Transverse colon (tissue), 4 donors: ENCODE results near the gene SERPINB6. TPM values are rescaled to one million over a fixed set of nuclear protein-coding genes. Genes with fewer than 3 reads are reported as not detected.
"Not testable (repeated sequence)": the region's sequence is repeated elsewhere in the genome, so short reads cannot be mapped to it uniquely, and the experiment has no call there.

Experiments
- DNase-seq: peaks from one replicate; pipeline ENCODE4 v3.0.0-alpha.2; 2019
- H3K27ac ChIP-seq, 4 donors: fragments of 200-600 bp; sonication (generic); 2 replicates each; pipeline ENCODE4 v1.5.1; 2016 to 2018; ENCODE audit warnings: inconsistent platforms in 4 of 4
- H3K27me3 ChIP-seq: fragments of 200-600 bp; sonication (generic); 2 replicates; pipeline ENCODE4 v1.5.1; 2017; ENCODE audit warnings: inconsistent platforms
- H3K36me3 ChIP-seq, 4 donors: fragments of 200-600 bp; sonication (generic); 2 replicates each; pipeline ENCODE4 v1.5.1; 2017 to 2019; ENCODE audit warnings: inconsistent platforms in 4 of 4
- H3K4me1 ChIP-seq, 4 donors: fragments of 200-600 bp; sonication (generic); 2 replicates each; pipeline ENCODE4 v1.5.1; 2017 to 2020; ENCODE audit warnings: inconsistent platforms in 4 of 4
- H3K4me3 ChIP-seq, 4 donors: fragments of 200-600 bp; sonication (generic); 1 replicate in 1 of 4; 2 replicates in 3 of 4; pipeline versions ENCODE4 v1.5.1 to v1.6.1; 2017 to 2019; ENCODE audit warnings: inconsistent platforms in 4 of 4
- H3K9me3 ChIP-seq, 2 donors: fragments of 200-600 bp; sonication (generic); 2 replicates each; pipeline ENCODE4 v1.5.1; 2017 to 2019; ENCODE audit warnings: inconsistent platforms in 2 of 2
- CTCF ChIP-seq, 5 experiments: fragments of 200-600 bp in 3 of 5; fragments of 450-650 bp in 2 of 5; sonication (generic) in 3 of 5; IDR thresholded peaks; 1 replicate in 2 of 5; 2 replicates in 3 of 5; pipeline ENCODE4 v1.5.1; 2016 to 2017; ENCODE audit warnings: antibody characterized with exemption in 5 of 5, inconsistent platforms in 3 of 5, mild to moderate bottlenecking in 2 of 5, moderate library complexity in 1 of 5
- EP300 ChIP-seq: sonication (generic); formaldehyde crosslinking; IDR thresholded peaks from one replicate; pipeline ENCODE4 v1.6.1; 2017; ENCODE audit warnings: antibody characterized with exemption, low read depth
- POLR2A ChIP-seq: fragments of 450-650 bp; IDR thresholded peaks from one replicate; pipeline ENCODE4 v1.6.1; 2016; ENCODE audit warnings: antibody characterized with exemption, mild to moderate bottlenecking, moderate library complexity
- POLR2AphosphoS5 ChIP-seq, 3 donors: sonication (generic); formaldehyde crosslinking; IDR thresholded peaks; one replicate each; pipeline ENCODE4 v1.6.1; 2016; ENCODE audit warnings: antibody characterized with exemption in 3 of 3
- WGBS, 2 donors: methylation state at CpG; one replicate each; pipeline ENCODE4 v1.1.5; 2018; ENCODE audit warnings: low coverage in 1 of 2; 5-methylcytosine and 5-hydroxymethylcytosine counted together
- in situ Hi-C, 4 donors: fragments of 200-750 bp; cut with MboI; loops; one replicate each; pipeline versions ENCODE4 v1.15.0 to v1.15.1; 2017; ENCODE audit warnings: low sequenced_read_pairs in 3 of 4, low pct_ligation_motif_present in 1 of 4, low pct_unique_long_range_greater_than_20kb in 1 of 4
- intact Hi-C: fragments of 100-400 bp; cut with DNase I; formaldehyde crosslinking; loops from one replicate; pipeline ENCODE4 v1.15.1; 2023; ENCODE audit warnings: low total_unique reads
- total RNA-seq, 4 donors: library from RNA; depleted of rRNA; stranded (reverse); fragments of >200 nt; gene quantifications; one replicate each; pipeline ENCODE4 v1.1.0, GENCODE V29; 2016

Gene SERPINB6
- total RNA-seq, 4 donors from 2014 or later = 134 to 276 (median 170) TPM

GRCh38 chr6:2934057-2934456 lies 37.3 kb downstream of the SERPINB6 start:
- WGBS, 2 donors = 88 to 94% methylated on average over 1 of the region's 1 CpG
- intact Hi-C loops (loop anchor here (5.0 to 10.0 kb wide), 2 partner anchors 87 to 139 kb away; no protein-coding TSS in a partner anchor), in situ Hi-C loops (loop anchor here in 2 of 4 donors (10.0 kb wide), 3 partner anchors 79 to 149 kb away; no protein-coding TSS in a partner anchor)
- no peak for TF ChIP-seq CTCF (IDR thresholded peaks at IDR 0.05)
- no peaks in the 10 kb centered on the region for H3K36me3 ChIP-seq
- H3K4me3 ChIP-seq = no peak overlapping the region
- no peaks in the 10 kb centered on the region for H3K27me3 ChIP-seq
- H3K4me1 ChIP-seq = peaks cover 0 to 4% (median 2%) of the 10 kb centered on the region in 4 donors
- H3K9me3 ChIP-seq = no peaks in the 10 kb centered on the region
- no peak overlapping the region for H3K27ac ChIP-seq
- DNase-seq = no peak

GRCh38 chr6:2932911-2933310 lies 38.5 kb downstream of the SERPINB6 start:
- H3K4me1 ChIP-seq, DNase-seq, H3K27ac ChIP-seq, H3K4me3 ChIP-seq, H3K27me3 ChIP-seq, H3K9me3 ChIP-seq, H3K36me3 ChIP-seq: not testable (repeated sequence)
- intact Hi-C loops = loop anchor here (5.0 to 10.0 kb wide), 2 partner anchors 86 to 138 kb away; no protein-coding TSS in a partner anchor
- in situ Hi-C loops = loop anchor here in 2 of 4 donors (10.0 kb wide), 3 partner anchors 78 to 148 kb away; no protein-coding TSS in a partner anchor
- 76 to 85% methylated on average over 7 to 11 of the region's 11 CpGs for WGBS, 2 donors

DNA sequence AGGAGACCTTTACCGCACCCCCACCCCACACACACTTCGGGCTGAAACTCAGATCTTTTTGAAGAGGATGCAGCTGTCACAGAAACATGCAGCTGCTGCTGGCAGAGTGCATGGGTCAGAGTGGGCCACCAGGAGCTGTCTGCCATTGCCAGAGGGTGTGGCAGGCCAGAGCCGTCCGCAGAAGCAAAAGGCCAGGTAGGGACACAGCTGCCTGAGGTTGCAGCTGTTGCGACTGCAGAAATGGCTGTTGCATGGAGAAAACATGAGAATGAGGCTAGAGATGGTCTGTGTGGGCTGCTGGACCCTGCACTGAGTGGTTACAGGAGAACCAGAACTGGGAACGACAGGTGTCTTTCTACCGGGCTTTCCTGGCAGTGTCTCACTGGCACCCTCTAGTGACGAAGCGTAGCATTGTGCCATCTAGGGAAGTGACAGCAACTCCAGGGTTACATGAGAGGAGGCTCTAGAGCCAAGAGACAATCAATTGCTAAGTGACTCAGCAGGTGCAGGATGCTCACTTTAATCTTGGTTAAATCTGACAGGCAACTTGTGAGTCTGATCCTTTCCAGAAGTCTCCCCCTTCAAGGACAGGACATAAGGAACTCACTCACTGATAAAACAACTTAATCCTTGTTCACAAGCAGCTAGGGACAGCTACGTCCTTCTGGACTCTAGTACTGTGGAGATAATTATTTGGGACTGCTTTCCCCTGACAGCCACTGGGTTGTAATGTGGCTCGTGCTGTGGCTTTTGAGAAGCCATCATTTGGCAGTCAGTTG lies 39.2 kb downstream of the SERPINB6 start:
- Histone ChIP-seq H3K4me1 (peaks cover 0 to 4% (median 2%) of the 10 kb centered on the region in 4 donors), H3K36me3 (no peaks in the 10 kb centered on the region), H3K27me3 (no peaks in the 10 kb centered on the region), H3K4me3 (peak overlapping the region in 1 of 4 donors; percentile 35), H3K9me3 (no peaks in the 10 kb centered on the region), H3K27ac (no peak overlapping the region)
- in situ Hi-C loops = loop anchor here in 2 of 4 donors (10.0 kb wide), 3 partner anchors 77 to 147 kb away; no protein-coding TSS in a partner anchor
- DNase-seq = peak; percentile 91
- TF ChIP-seq POLR2AphosphoS5 (IDR thresholded peaks at IDR 0.05) (no peak), CTCF (IDR thresholded peaks at IDR 0.05) (peak; percentile 95 to 97 (median 96))
- intact Hi-C loops = loop anchor here (5.0 to 10.0 kb wide), 2 partner anchors 85 to 137 kb away; no protein-coding TSS in a partner anchor
- WGBS, 2 donors = 10 to 17% methylated on average over 6 to 11 of the region's 11 CpGs

GRCh38 chr6:2931055-2931454 lies 40.3 kb downstream of the SERPINB6 start:
- 83 to 96% methylated on average over 8 of the region's 8 CpGs for WGBS, 2 donors
- Histone ChIP-seq H3K4me1 (peaks cover 0 to 4% (median 2%) of the 10 kb centered on the region in 4 donors), H3K9me3 (no peaks in the 10 kb centered on the region), H3K4me3 (no peak overlapping the region), H3K36me3 (no peaks in the 10 kb centered on the region), H3K27me3 (no peaks in the 10 kb centered on the region), H3K27ac (no peak overlapping the region)
- intact Hi-C loops (loop anchor here (5.0 to 10.0 kb wide), 2 partner anchors 84 to 136 kb away; no protein-coding TSS in a partner anchor), in situ Hi-C loops (loop anchor here in 2 of 4 donors (10.0 kb wide), 3 partner anchors 76 to 146 kb away; no protein-coding TSS in a partner anchor)
- no peak for TF ChIP-seq POLR2A
- TF ChIP-seq POLR2AphosphoS5 (IDR thresholded peaks at IDR 0.05) = no peak
- no peak for TF ChIP-seq EP300
- no peak for TF ChIP-seq CTCF (IDR thresholded peaks at IDR 0.05)
- DNase-seq = no peak

- DNase-seq, intact Hi-C loops, H3K4me3 ChIP-seq, H3K27me3 ChIP-seq, H3K9me3 ChIP-seq, H3K27ac ChIP-seq, H3K36me3 ChIP-seq, H3K4me1 ChIP-seq: not testable (repeated sequence)
- 76 to 89% methylated on average over 5 to 13 of the region's 13 CpGs for WGBS, 2 donors
- in situ Hi-C loops = loop anchor here in 1 of 4 donors (10.0 kb wide), 1 partner anchor 143 kb away; no protein-coding TSS in a partner anchor
Observed at GRCh38 chr6:2927931-2928330, 43.4 kb downstream of the SERPINB6 start.

DNA sequence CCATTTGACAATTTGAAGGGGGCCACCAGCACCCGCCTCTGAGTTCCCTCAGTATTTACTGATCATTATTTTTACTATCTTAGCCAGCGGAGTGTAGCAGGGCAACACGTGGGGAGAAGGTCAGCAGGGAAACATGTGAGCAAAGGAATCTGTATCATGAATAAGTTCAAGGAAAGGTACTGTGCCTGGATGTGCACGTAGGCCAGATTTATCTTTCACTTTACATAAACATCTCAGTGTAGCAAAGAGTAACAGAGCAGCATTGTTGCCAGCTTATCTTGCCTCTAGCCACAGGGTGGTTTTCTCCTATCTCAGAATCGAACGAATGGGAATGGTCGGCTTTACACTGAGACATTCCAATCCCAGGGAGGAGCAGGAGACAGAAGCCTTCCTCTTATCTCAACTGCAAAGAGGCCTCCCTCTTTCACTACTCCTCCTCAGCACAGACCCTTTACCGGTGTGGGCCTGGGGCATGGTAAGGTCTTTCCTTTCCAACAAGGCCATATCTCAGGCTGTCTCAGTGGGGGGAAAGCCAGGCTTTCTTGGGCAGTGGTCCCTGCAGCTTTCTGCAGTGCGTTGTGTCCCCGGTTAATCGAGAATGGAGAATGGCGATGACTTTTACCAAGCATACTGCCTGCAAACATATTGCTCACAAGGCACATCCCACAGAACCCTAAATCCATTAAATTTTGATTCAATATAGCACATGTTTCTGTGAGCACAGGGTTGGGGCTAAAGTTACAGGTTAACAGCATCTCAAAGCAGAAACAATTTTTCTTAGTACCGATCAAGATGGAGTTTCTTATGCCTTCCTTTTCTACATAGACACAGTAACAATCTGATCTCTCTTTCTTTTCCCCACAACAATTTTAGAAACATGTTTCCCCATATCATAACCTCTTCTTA lies 45.3 kb downstream of the SERPINB6 start:
- H3K36me3 ChIP-seq, H3K27ac ChIP-seq, H3K4me1 ChIP-seq, DNase-seq, H3K27me3 ChIP-seq, intact Hi-C loops, H3K4me3 ChIP-seq, H3K9me3 ChIP-seq: not testable (repeated sequence)
- WGBS, 2 donors = 75 to 85% methylated on average over 11 to 13 of the region's 13 CpGs
- in situ Hi-C loops = loop anchor here in 1 of 4 donors (10.0 kb wide), 1 partner anchor 141 kb away; no protein-coding TSS in a partner anchor
